Mesodermal cell (in vitro differentiated cells): ENCODE results near the gene PRPSAP1.
"Not testable (repeated sequence)": the region's sequence is repeated elsewhere in the genome, so short reads cannot be mapped to it uniquely, and the experiment has no call there.

Source experiments
- H3K27ac ChIP-seq: 2 replicates; pipeline ENCODE4 v1.7.0; 2013; ENCODE audit warnings: mild to moderate bottlenecking, low read depth, low read length, moderate library complexity; ENCODE audit not compliant: severe bottlenecking
- H3K36me3 ChIP-seq: 2 replicates; pipeline ENCODE4 v1.7.1; 2013; ENCODE audit warnings: mild to moderate bottlenecking, low read length, moderate library complexity; ENCODE audit not compliant: control insufficient read depth, insufficient read depth
- H3K4me1 ChIP-seq: one replicate; pipeline ENCODE4 v1.7.1; 2013; ENCODE audit warnings: mild to moderate bottlenecking, low read length; ENCODE audit not compliant: insufficient read depth, control insufficient read depth, poor library complexity, severe bottlenecking
- H3K4me3 ChIP-seq: 2 replicates; pipeline ENCODE4 v1.7.0; 2013; ENCODE audit warnings: low read length, control low read depth, mild to moderate bottlenecking; ENCODE audit not compliant: insufficient read depth, poor library complexity, severe bottlenecking; ENCODE audit errors: extremely low read depth
- H3K9me3 ChIP-seq: 2 replicates; pipeline ENCODE4 v1.7.1; 2013; ENCODE audit warnings: mild to moderate bottlenecking, low read length, moderate library complexity; ENCODE audit not compliant: control insufficient read depth
- WGBS, 2 experiments: methylation state at CpG; one replicate each; pipeline ENCODE4 v1.1.5; 2013; ENCODE audit warnings: missing lambda C conversion rate in 2 of 2; ENCODE audit not compliant: insufficient coverage in 2 of 2; 5-methylcytosine and 5-hydroxymethylcytosine counted together

PRPSAP1 gene

DNA sequence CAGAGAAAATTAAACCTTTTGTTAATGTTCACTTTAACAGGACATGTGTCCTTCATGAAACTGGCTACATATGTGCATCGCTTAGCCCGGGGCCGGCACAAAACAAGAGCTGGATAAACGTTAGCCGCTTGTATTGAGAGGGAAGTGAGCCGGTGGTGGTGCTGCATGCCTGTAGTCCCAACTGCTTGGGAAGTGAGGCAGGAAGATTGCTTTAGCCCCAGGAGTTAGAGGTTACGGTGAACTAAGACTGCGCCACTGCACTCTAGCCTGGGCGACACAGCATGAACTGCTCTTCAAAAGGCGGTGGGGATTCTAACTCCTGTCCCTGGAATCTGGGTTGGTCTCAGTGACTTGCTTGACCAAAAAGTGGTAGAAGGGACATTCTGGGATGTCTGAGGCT lies 15.7 kb upstream of the PRPSAP1 start:
- Histone ChIP-seq H3K4me1 (no peaks in the 10 kb centered on the region), H3K9me3 (no peaks in the 10 kb centered on the region), H3K27ac (peak overlapping the region; percentile 5), H3K36me3 (no peaks in the 10 kb centered on the region), H3K4me3 (no peak overlapping the region)
- 94 to 95% methylated on average over 10 of the region's 10 CpGs for WGBS, 2 experiments

DNA sequence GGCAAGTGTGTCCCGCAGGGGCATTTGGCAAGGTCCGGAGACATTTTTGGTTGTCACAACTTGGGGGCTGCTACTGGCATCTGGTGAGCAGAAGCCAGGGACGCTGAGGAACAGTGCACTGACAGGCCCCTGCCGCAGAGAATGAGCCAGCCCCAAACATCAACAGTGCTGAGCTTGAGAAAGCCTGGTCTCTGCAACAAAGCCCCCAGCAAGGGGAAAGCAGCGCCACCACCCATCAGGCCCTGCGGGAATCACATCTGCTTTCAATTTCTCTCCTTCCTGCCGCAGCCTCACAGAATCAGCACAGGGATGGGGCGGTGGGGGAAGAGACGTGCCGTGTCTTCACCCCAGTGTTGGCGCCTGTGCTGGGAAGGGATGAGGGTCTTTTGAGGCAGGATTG lies 14.8 kb upstream of the PRPSAP1 start:
- Histone ChIP-seq H3K27ac (no peak overlapping the region), H3K4me1 (no peaks in the 10 kb centered on the region), H3K4me3 (no peak overlapping the region), H3K9me3 (no peaks in the 10 kb centered on the region), H3K36me3 (no peaks in the 10 kb centered on the region)
- 90 to 95% methylated on average over 6 of the region's 11 CpGs for WGBS, 2 experiments

DNA sequence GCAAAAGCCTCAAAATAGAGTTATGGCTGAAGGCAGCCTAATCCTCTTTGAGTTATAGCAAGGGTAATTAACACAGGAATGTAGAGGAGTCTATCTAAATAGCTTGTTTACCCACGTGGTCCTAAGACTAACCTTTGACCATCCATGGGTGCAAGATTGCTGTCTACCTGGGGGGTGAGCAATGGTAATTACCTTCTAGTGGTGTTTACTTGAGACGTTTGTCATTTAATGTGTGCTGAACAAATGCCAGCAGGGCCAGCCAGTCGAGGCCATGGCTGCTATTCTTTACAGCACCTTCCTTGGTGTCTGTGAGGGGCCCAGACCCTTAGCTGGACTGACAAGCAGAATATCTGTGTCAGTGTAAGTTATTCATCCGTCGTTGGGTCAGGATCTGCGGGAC lies 13.9 kb upstream of the PRPSAP1 start:
- no peaks in the 10 kb centered on the region for H3K9me3 ChIP-seq
- no peaks in the 10 kb centered on the region for H3K36me3 ChIP-seq
- no peak overlapping the region for H3K4me3 ChIP-seq
- WGBS, 2 experiments: 89 to 93% methylated on average over 4 of the region's 6 CpGs
- H3K4me1 ChIP-seq: no peaks in the 10 kb centered on the region
- H3K27ac ChIP-seq: no peak overlapping the region

DNA sequence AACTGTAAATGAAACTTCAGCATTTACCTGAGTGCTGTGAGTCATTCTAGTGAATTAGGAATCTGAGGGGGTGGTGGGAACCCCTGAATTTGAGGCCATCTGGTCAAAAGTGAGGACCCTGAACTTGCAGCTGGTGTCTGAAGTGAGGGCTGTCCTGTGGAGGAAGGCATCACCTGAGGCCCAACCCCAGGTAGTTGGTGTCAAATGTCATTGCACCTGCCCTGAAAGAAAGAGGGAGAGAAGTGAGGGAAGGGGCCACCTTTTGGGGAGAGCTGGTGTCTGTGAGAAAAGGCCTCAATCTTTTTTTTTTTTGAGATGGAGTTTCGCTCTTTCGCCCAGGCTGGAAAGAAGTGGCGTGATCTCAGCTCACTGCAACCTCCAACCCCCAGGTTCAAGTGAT lies 12.5 kb upstream of the PRPSAP1 start:
- WGBS, 2 experiments: 80 to 83% methylated on average over 2 to 3 of the region's 3 CpGs
- H3K9me3 ChIP-seq: no peaks in the 10 kb centered on the region

DNA sequence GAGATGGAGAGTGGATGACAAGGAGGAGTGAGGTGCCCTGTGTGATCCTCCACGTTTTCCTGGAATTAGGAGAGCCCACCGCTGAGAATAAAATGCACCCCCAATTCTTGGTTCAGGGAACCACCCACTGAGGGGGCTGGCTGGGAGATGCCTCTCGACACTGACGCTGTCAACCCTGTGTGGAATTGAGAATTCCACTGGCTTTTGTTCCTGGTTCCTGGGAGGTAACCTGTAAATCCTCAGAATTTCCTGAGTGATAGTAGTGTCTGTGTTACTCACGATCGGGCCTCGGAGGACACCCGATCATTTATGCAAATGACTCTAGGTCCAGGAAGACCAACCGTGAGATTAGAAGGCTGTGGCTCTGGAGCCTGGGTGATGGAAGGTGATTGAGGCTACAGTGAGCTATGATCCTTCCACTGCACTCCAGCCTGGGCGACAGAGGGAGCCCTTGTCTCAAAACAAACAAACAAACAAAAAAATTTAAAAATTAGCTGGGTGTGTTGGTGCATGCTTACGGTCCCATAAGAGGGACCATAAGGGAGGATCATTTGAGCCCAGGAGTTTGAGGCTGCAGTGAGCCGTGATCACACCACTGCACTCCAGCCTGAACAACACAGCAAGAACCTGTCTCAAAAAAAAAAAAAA lies 11.7 kb upstream of the PRPSAP1 start:
- H3K9me3 ChIP-seq: no peaks in the 10 kb centered on the region
- WGBS, 2 experiments: 58 to 59% methylated on average over 9 of the region's 12 CpGs
- H3K27ac ChIP-seq: no peak overlapping the region
- H3K4me3 ChIP-seq: no peak overlapping the region
- H3K36me3 ChIP-seq: no peaks in the 10 kb centered on the region
- H3K4me1 ChIP-seq: no peaks in the 10 kb centered on the region

More for the DNA sequence above, 12.5 kb upstream of the PRPSAP1 start:
- Histone ChIP-seq H3K4me3 (no peak overlapping the region), H3K4me1 (no peaks in the 10 kb centered on the region), H3K27ac (no peak overlapping the region), H3K36me3 (no peaks in the 10 kb centered on the region)

DNA sequence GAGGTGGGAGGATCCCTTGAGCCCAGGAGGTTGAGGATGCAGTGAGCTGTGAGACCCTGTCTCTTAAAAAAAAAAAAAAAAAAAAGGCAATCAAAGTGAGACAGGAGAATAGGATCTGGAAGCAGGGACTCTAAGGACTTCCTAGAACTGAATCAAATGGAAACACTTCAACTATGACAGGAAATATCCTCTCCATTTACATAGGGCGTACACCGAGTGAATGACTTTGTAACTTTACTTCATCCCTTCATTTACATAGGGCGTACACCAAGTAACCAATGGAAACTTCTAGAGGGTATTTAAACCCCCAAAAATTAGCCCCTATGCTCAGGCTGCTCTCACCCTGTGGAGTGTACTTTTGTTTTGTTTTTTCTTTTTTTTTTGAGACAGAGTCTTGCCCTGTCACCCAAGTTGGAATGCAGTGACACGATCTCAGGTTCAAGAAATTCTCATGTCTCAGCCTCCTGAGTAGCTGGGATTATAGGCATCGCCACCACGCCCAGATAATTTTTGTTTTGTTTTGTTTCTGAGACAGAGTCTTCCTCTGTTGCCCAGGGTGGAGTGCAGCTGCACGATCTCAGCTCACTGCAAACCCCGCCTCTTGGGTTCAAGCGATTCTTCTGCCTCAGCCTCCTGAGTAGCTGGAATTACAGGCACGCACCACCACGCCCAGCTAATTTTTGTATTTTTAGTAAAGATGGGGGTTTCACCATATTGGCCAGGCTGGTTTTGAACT lies 9.6 kb upstream of the PRPSAP1 start:
- Histone ChIP-seq H3K4me1 (no peaks in the 10 kb centered on the region), H3K27ac (no peak overlapping the region), H3K9me3 (no peaks in the 10 kb centered on the region), H3K4me3 (no peak overlapping the region), H3K36me3 (no peaks in the 10 kb centered on the region)
- 90 to 96% methylated on average over 7 of the region's 11 CpGs for WGBS, 2 experiments

DNA sequence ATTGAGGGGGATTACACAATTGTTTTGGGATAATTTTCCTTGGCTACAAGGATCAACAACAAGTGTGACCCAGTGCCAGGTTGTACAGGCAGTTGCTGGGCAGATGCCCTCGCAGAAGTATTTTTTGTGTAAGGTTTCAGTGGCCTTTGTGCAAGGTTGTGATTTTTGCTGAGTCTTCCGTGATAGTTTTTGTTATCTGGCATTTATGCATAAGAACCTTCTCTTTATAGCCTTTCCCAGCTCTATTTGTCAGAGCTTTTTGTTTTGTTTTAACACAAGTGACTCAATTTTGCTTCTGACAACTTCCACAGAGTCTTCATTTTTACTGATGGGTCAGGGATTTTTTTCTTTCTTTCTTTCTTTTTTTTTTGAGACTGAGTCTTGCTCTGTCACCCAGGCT lies 6.7 kb upstream of the PRPSAP1 start:
- H3K36me3 ChIP-seq: no peaks in the 10 kb centered on the region
- H3K27ac ChIP-seq: no peak overlapping the region
- 100% methylated on average over 1 of the region's 2 CpGs for WGBS, 2 experiments
- H3K4me1 ChIP-seq: no peaks in the 10 kb centered on the region
- no peaks in the 10 kb centered on the region for H3K9me3 ChIP-seq
- H3K4me3 ChIP-seq: no peak overlapping the region

DNA sequence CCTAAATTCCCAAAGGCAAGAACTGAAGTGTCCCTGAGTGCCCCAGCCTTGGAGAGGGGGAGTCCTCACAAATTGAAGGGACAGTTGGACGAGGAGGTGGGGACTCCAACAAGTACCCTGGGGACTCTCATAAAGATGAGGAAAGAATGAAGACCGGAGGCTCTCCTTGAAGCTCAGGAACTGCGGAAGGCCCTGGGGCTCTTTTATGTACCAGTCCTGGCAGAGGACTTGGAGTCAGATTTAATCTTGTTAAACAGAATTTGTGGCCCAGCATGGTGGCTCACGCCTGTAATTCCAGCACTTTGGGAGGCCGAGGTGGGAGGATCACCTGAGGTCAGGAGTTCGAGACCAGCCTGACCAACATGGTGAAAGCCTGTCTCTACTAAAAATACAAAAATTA lies 6.1 kb upstream of the PRPSAP1 start:
- not testable (repeated sequence) for H3K4me1 ChIP-seq, H3K27ac ChIP-seq, H3K36me3 ChIP-seq, H3K4me3 ChIP-seq, H3K9me3 ChIP-seq
- WGBS, 2 experiments: 89 to 91% methylated on average over 6 of the region's 6 CpGs

DNA sequence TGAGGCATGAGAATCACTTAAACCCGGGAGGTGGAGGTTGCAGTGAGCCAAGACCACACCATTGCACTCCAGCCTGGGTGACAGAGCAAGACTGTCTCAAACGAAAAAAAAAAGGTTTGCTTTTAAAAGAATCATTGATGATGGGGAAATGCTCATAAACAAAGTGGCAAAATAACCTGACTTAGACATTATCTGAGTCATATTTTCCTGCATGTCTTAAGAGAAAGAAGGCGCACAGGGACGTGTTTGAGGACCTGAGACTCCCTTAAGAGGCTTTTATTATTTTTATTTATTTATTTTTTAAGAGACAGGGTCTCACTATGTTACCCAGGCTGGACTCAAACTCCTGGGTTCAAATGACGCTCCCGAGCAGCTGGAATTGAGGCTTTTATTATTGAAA lies 5.7 kb upstream of the PRPSAP1 start:
- no peak overlapping the region for H3K4me3 ChIP-seq
- H3K9me3 ChIP-seq: no peaks in the 10 kb centered on the region
- no peaks in the 10 kb centered on the region for H3K4me1 ChIP-seq
- H3K36me3 ChIP-seq: no peaks in the 10 kb centered on the region
- no peak overlapping the region for H3K27ac ChIP-seq
- 89 to 96% methylated on average over 3 to 4 of the region's 6 CpGs for WGBS, 2 experiments

DNA sequence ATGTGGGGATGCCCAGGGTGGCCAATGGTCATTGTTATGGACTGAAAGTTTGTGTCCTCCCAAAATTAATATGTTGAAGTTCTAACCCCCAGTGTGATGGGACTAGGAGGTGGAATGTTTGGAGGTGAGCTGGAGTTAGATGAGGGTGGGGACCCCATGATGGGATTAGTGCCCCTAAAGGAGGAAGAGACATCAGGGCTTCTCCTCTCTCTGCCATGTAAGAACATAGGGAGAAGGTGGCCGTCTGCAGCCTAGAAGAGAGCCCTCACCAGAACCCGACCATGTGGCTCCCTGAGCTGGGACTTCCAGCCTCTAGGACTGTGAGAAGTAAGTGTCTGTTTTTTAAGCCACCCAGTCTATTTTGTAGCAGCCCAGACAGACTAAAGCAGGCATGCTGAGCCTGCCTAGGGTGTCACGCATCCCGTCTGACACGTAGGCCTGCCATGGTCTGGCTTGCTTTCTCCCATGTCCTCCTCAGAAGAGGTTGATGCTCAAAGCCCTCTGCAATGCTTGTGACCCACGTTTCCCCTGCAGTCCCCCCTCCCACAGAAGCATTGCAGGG lies 4.0 kb upstream of the PRPSAP1 start:
- WGBS, 2 experiments: 92 to 95% methylated on average over 5 of the region's 6 CpGs

More for the DNA sequence above, 4.0 kb upstream of the PRPSAP1 start:
- no peaks in the 10 kb centered on the region for H3K9me3 ChIP-seq
- no peaks in the 10 kb centered on the region for H3K36me3 ChIP-seq
- no peak overlapping the region for H3K4me3 ChIP-seq
- no peaks in the 10 kb centered on the region for H3K4me1 ChIP-seq
- no peak overlapping the region for H3K27ac ChIP-seq
